ENCODE measurements around the gene IRF3.

The IRF3 gene

DNA sequence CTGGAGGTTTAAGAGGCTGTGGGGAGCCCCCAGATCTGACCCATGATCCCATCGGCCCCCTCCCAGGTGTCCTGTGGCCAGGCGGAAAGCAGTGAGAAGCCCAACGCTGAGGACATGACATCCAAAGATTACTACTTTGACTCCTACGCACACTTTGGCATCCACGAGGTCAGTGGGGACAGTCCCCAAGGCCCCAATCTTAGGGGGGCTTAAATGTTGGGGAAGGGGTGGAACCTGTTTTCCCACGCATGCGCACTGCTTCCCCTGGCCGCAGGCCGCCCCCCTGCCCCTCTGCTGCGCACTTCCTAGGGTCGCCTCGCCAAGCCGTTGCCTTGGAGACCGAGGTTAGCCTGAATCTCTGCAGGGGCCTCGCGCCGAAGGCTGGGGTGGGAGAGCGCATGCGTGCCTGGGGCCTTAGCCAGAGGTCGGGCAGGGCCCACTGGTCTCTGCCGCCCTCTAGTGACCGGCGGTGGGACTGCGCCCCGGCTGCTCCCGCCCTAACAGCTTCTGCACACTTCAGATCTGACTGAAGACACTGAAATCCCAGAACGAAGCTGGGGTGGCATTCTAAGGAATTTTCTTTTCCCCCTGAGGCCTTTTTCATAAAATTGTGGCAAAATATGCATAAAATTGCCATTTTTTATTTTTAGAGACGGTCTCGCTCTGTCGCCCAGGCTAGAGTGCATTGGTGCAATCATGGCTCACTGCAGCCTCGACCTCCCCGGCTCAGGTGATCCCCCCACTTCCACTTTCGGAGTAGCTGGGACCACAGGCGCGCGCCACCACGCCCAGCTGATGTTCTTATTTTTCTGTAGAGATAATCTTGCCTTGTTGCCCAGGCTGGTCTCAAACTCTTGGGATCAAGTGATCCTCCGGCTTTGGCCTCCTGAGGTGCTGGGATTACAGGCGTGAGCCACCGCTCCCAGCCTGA is 15.0 kb upstream of the IRF3 start:
- Histone ChIP-seq H3K9me3 (ENCODE audit: control insufficient read depth in 5 of 5, low read length in 5 of 5) (no peaks in the 10 kb centered on the region), H3K27ac (ENCODE audit: low read depth, low read length) (peak overlapping the region; percentile 50), H3K36me3 (ENCODE audit: control insufficient read depth in 5 of 5, insufficient read depth in 5 of 5, low read length in 5 of 5) (peaks cover 0 to 36% (median 31%) of the 10 kb centered on the region in 5 donors), H3K27me3 (ENCODE audit: control insufficient read depth in 5 of 5, insufficient read depth in 4 of 5, low read length in 5 of 5) (no peaks in the 10 kb centered on the region), H3K4me1 (ENCODE audit: control insufficient read depth in 5 of 5, insufficient read depth in 5 of 5, low read length in 5 of 5) (peaks cover 3 to 53% (median 36%) of the 10 kb centered on the region in 5 donors), H3K4me3 (ENCODE audit: low read depth in 1 of 5, low read length in 5 of 5) (peak overlapping the region; percentile 7 to 54 (median 25)), H3K9ac (ENCODE audit: low read length in 5 of 5) (peak overlapping the region in 2 of 5 donors; percentile 8 to 68)

DNA sequence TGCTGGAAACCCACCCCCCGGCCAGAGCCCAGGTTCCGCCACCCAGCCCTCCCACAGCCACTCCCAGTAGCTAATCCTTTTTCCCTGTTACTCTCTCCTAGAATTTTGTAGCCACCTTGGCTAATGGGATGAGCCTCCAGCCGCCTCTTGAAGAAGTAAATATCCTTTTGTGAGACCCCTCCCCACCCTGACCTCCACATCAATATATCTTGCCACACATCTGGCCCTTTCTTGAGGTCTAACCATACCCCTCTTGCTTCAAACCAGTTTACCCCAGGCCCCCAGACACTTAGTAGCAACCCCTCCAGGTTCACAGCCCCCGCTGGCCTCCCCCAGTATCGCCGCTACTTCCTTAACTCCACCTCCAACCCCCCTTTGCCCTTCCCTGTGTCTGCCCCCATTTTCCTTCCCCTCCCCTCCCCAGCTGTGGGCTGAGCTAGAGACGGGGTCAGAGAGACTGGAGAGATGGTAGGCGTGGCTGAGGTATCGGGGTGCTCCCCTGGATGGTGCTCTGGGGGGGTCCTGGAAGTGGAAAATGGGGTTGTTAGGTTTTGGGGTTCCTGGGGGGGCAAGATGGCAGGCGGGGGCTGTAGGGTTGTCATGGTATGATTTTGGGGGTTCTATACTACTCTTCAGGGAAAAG is 14.2 kb upstream of the IRF3 start:
- no peak overlapping the region for H3K4me3 ChIP-seq (ENCODE audit: low read depth in 1 of 5, low read length in 5 of 5)
- H3K4me1 ChIP-seq (ENCODE audit: control insufficient read depth in 5 of 5, insufficient read depth in 5 of 5, low read length in 5 of 5), result peaks cover 2 to 51% (median 36%) of the 10 kb centered on the region in 5 donors
- H3K9ac ChIP-seq (ENCODE audit: low read length in 5 of 5), result peak overlapping the region in 2 of 5 donors; percentile 8 to 68
- H3K9me3 ChIP-seq (ENCODE audit: control insufficient read depth in 5 of 5, low read length in 5 of 5), result no peaks in the 10 kb centered on the region
- H3K27me3 ChIP-seq (ENCODE audit: control insufficient read depth in 5 of 5, insufficient read depth in 4 of 5, low read length in 5 of 5), result no peaks in the 10 kb centered on the region
- H3K36me3 ChIP-seq (ENCODE audit: control insufficient read depth in 5 of 5, insufficient read depth in 5 of 5, low read length in 5 of 5), result peaks cover 0 to 28% (median 26%) of the 10 kb centered on the region in 5 donors
- peak overlapping the region; percentile 50 for H3K27ac ChIP-seq (ENCODE audit: low read depth, low read length)

DNA sequence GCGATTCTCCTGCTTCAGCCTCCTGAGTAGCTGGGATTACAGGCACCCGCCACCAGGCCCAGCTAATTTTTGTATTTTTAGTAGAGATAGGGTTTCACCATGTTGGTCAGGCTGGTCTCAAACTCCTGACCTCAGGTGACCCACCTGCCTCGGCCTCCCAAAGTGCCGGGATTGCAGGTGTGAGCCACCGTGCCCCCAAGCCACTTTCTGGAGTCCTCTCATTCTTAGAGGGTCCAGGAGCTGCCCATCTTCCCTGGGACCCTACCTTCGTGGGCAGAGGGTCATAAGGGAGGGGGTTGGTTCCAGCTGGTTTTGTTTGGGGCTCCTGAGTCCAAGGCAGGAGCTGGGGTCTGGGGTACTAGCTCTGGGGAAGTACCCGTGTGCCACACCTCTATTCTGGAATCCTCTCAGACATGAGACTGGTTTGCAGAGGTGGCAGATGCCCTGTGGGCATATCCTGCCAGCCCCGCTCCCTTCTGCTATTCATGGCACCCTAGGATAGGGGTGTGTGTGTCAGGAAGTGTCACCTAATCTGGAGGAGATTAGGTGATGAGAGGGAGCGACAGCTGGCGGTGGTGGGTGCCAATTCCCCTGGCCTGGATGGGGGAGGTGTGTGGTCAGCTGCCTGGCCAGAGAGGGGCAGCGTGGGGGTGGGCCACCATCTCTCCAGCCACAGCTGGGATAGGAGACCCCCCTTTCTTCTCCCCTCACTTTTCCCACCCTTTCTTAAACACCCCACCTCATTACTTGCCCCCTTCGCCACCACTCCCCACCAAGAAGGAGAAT is 13.5 kb upstream of the IRF3 start:
- peak overlapping the region in 1 of 5 donors; percentile 37 for H3K9ac ChIP-seq (ENCODE audit: low read length in 5 of 5)
- peaks cover 0 to 21% (median 18%) of the 10 kb centered on the region in 5 donors for H3K36me3 ChIP-seq (ENCODE audit: control insufficient read depth in 5 of 5, insufficient read depth in 5 of 5, low read length in 5 of 5)
- H3K9me3 ChIP-seq (ENCODE audit: control insufficient read depth in 5 of 5, low read length in 5 of 5), result no peaks in the 10 kb centered on the region
- no peaks in the 10 kb centered on the region for H3K27me3 ChIP-seq (ENCODE audit: control insufficient read depth in 5 of 5, insufficient read depth in 4 of 5, low read length in 5 of 5)
- H3K4me3 ChIP-seq (ENCODE audit: low read depth in 1 of 5, low read length in 5 of 5), result no peak overlapping the region
- H3K4me1 ChIP-seq (ENCODE audit: control insufficient read depth in 5 of 5, insufficient read depth in 5 of 5, low read length in 5 of 5), result peaks cover 2 to 51% (median 36%) of the 10 kb centered on the region in 5 donors
- H3K27ac ChIP-seq (ENCODE audit: low read depth, low read length), result peak overlapping the region; percentile 88

DNA sequence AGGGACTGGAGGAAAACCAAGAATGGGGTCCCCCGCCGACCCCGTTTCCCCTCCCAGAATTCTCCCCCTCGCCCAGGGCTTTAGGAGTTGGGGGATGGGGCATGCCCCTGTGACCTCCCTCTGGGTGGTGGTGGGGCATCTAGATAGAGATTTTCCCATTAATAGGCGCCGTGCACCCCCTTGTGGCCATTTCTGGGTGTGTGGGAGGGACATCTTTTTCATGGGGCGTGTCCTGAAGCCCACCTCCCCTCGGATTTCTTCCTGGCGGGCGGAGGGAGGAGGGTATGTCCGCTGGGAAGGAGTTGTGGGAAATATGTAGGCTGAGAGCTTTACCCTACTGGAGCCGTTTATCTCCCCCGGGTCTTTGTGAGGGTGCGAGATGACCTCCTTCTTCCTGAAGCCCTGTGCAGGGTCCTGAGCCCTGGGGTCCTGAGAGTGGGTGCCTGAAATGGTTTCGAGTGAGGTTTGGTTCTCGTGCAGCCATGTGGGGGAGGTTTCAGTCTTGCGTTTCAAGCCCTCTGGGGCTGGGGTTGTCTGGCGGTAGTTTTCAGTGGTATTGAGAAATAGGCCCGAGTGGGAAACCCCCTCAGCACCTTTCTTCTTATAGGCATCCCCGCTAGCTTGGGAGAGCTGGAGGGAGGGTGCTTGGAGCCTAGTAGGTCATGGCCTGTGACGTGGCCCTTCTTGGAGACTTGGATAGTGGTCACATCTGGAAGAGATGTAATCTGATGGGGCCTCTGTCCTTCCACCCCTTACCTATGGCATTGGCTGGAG is 12.4 kb upstream of the IRF3 start:
- Histone ChIP-seq H3K4me1 (ENCODE audit: control insufficient read depth in 5 of 5, insufficient read depth in 5 of 5, low read length in 5 of 5) (peaks cover 2 to 51% (median 36%) of the 10 kb centered on the region in 5 donors), H3K27ac (ENCODE audit: low read depth, low read length) (peak overlapping the region; percentile 88), H3K9me3 (ENCODE audit: control insufficient read depth in 5 of 5, low read length in 5 of 5) (no peaks in the 10 kb centered on the region), H3K27me3 (ENCODE audit: control insufficient read depth in 5 of 5, insufficient read depth in 4 of 5, low read length in 5 of 5) (no peaks in the 10 kb centered on the region), H3K9ac (ENCODE audit: low read length in 5 of 5) (peak overlapping the region; percentile 17 to 95 (median 91)), H3K4me3 (ENCODE audit: low read depth in 1 of 5, low read length in 5 of 5) (peak overlapping the region; percentile 72 to 96 (median 89)), H3K36me3 (ENCODE audit: control insufficient read depth in 5 of 5, insufficient read depth in 5 of 5, low read length in 5 of 5) (peaks cover 0 to 12% (median 10%) of the 10 kb centered on the region in 5 donors)

- H3K36me3 ChIP-seq (ENCODE audit: control insufficient read depth in 5 of 5, insufficient read depth in 5 of 5, low read length in 5 of 5), result peaks cover 0 to 10% (median 7%) of the 10 kb centered on the region in 5 donors
- peaks cover 2 to 51% (median 34%) of the 10 kb centered on the region in 5 donors for H3K4me1 ChIP-seq (ENCODE audit: control insufficient read depth in 5 of 5, insufficient read depth in 5 of 5, low read length in 5 of 5)
- H3K4me3 ChIP-seq (ENCODE audit: low read depth in 1 of 5, low read length in 5 of 5), result peak within 1 kb of the TSS; percentile 74 to 96 (median 89)
- H3K27me3 ChIP-seq (ENCODE audit: control insufficient read depth in 5 of 5, insufficient read depth in 4 of 5, low read length in 5 of 5), result no peaks in the 10 kb centered on the region
- H3K9ac ChIP-seq (ENCODE audit: low read length in 5 of 5), result peak within 1 kb of the TSS; percentile 17 to 95 (median 91)
- H3K27ac ChIP-seq (ENCODE audit: low read depth, low read length), result peak within 1 kb of the TSS; percentile 88
- no peaks in the 10 kb centered on the region for H3K9me3 ChIP-seq (ENCODE audit: control insufficient read depth in 5 of 5, low read length in 5 of 5)
Measured at GRCh38 chr19:49677231-49677900, 11.7 kb upstream of the IRF3 start, which contains the start of gene PRMT1. Gene PRMT1 (plus strand): TSS chr19:49677271. CDS start chr19:49677281, 10 bp downstream.

- Histone ChIP-seq H3K36me3 (ENCODE audit: control insufficient read depth in 5 of 5, insufficient read depth in 5 of 5, low read length in 5 of 5) (peaks cover 0 to 5% (median 2%) of the 10 kb centered on the region in 5 donors), H3K4me3 (ENCODE audit: low read depth in 1 of 5, low read length in 5 of 5) (peak overlapping the region; percentile 74 to 96 (median 89)), H3K4me1 (ENCODE audit: control insufficient read depth in 5 of 5, insufficient read depth in 5 of 5, low read length in 5 of 5) (peaks cover 2 to 50% (median 34%) of the 10 kb centered on the region in 5 donors), H3K27ac (ENCODE audit: low read depth, low read length) (peak overlapping the region; percentile 88), H3K9ac (ENCODE audit: low read length in 5 of 5) (peak overlapping the region; percentile 17 to 95 (median 91)), H3K9me3 (ENCODE audit: control insufficient read depth in 5 of 5, low read length in 5 of 5) (no peaks in the 10 kb centered on the region), H3K27me3 (ENCODE audit: control insufficient read depth in 5 of 5, insufficient read depth in 4 of 5, low read length in 5 of 5) (no peaks in the 10 kb centered on the region)
Measured at GRCh38 chr19:49676784-49677230, 11.2 kb upstream of the IRF3 start.

- no peaks in the 10 kb centered on the region for H3K9me3 ChIP-seq (ENCODE audit: control insufficient read depth in 5 of 5, low read length in 5 of 5)
- H3K9ac ChIP-seq (ENCODE audit: low read length in 5 of 5), result peak overlapping the region in 4 of 5 donors; percentile 68 to 89 (median 85)
- peak overlapping the region; percentile 58 to 74 (median 69) for H3K4me3 ChIP-seq (ENCODE audit: low read depth in 1 of 5, low read length in 5 of 5)
- no peaks in the 10 kb centered on the region for H3K27me3 ChIP-seq (ENCODE audit: control insufficient read depth in 5 of 5, insufficient read depth in 4 of 5, low read length in 5 of 5)
- peaks cover 2 to 48% (median 33%) of the 10 kb centered on the region in 5 donors for H3K4me1 ChIP-seq (ENCODE audit: control insufficient read depth in 5 of 5, insufficient read depth in 5 of 5, low read length in 5 of 5)
- peak overlapping the region; percentile 88 for H3K27ac ChIP-seq (ENCODE audit: low read depth, low read length)
- peaks cover 0 to 3% (median 0%) of the 10 kb centered on the region in 5 donors for H3K36me3 ChIP-seq (ENCODE audit: control insufficient read depth in 5 of 5, insufficient read depth in 5 of 5, low read length in 5 of 5)
Measured at GRCh38 chr19:49676136-49676783, 10.6 kb upstream of the IRF3 start.

GRCh38 chr19:49672131-49672919 is 6.7 kb upstream of the IRF3 start:
- H3K4me3 ChIP-seq (ENCODE audit: low read depth in 1 of 5, low read length in 5 of 5), result peak overlapping the region in 1 of 5 donors; percentile 19
- H3K36me3 ChIP-seq (ENCODE audit: control insufficient read depth in 5 of 5, insufficient read depth in 5 of 5, low read length in 5 of 5), result peaks cover 0 to 7% (median 4%) of the 10 kb centered on the region in 5 donors
- H3K27ac ChIP-seq (ENCODE audit: low read depth, low read length), result no peak overlapping the region
- no peaks in the 10 kb centered on the region for H3K27me3 ChIP-seq (ENCODE audit: control insufficient read depth in 5 of 5, insufficient read depth in 4 of 5, low read length in 5 of 5)
- peaks cover 2 to 13% (median 8%) of the 10 kb centered on the region in 5 donors for H3K4me1 ChIP-seq (ENCODE audit: control insufficient read depth in 5 of 5, insufficient read depth in 5 of 5, low read length in 5 of 5)
- H3K9me3 ChIP-seq (ENCODE audit: control insufficient read depth in 5 of 5, low read length in 5 of 5), result no peaks in the 10 kb centered on the region
- H3K9ac ChIP-seq (ENCODE audit: low read length in 5 of 5), result peak overlapping the region in 2 of 5 donors; percentile 10 to 66
